SK-N-SH (cell line): ENCODE results near the gene HMGCL. TPM values are rescaled to one million over a fixed set of nuclear protein-coding genes. Genes with fewer than 3 reads are reported as not detected.

ENCODE experiments used
- CTCF ChIA-PET: fragments of 300-600, 350-600 bp; formaldehyde crosslinking; extraction: SDS; loops from one replicate; lab custom pipeline; 2021; lab: Yijun Ruan, JAX
- POLR2A ChIA-PET: fragments of 350-600 bp; sonication (Branson Sonifier 250); formaldehyde crosslinking; extraction: SDS; loops from one replicate; lab custom pipeline; 2020; ENCODE audit warnings: antibody characterized with exemption, inconsistent platforms; lab: Yijun Ruan, JAX
- DNase-seq: peaks from one replicate; pipeline ENCODE4 v3.0.0; 2012
- H2AFZ ChIP-seq: fragments of 200-600 bp; sonication (generic); 2 replicates; pipeline ENCODE4 v1.8.1; 2016; ENCODE audit warnings: antibody characterized with exemption, mild to moderate bottlenecking, low read depth
- H3F3A ChIP-seq: fragments of 200-600 bp; sonication (generic); replicated peaks from 2 replicates; pipeline ENCODE3; 2016; ENCODE audit warnings: antibody characterized with exemption, mild to moderate bottlenecking; ENCODE audit not compliant: insufficient read depth
- H3K27ac ChIP-seq, 2 experiments: fragments of 200-500 bp in 1 of 2; fragments of 200-600 bp in 1 of 2; sonication (Bioruptor generic) in 1 of 2; sonication (generic), shearing (Covaris generic) in 1 of 2; 2 replicates each; pipeline versions ENCODE4 v1.5.1 to v1.6.1; 2014 to 2016; ENCODE audit warnings: low read depth in 2 of 2, inconsistent platforms in 1 of 2, low read length in 1 of 2, mild to moderate bottlenecking in 1 of 2, mixed read lengths in 1 of 2
- H3K27me3 ChIP-seq: fragments of 200-600 bp; sonication (generic), shearing (Covaris generic); 2 replicates; pipeline ENCODE4 v1.6.1; 2016; ENCODE audit warnings: mixed run types; ENCODE audit not compliant: insufficient read depth
- H3K36me3 ChIP-seq, 2 experiments: fragments of 200-500 bp in 1 of 2; fragments of 200-600 bp in 1 of 2; sonication (Bioruptor generic) in 1 of 2; sonication (generic) in 1 of 2; replicated peaks in 1 of 2; 2 replicates each; pipeline versions ENCODE3 to v1.5.1; 2014 to 2016; ENCODE audit warnings: low read length in 1 of 2, mild to moderate bottlenecking in 1 of 2; ENCODE audit not compliant: insufficient read depth in 2 of 2, control insufficient read depth in 1 of 2
- H3K4me1 ChIP-seq, 2 experiments: fragments of 200-500 bp in 1 of 2; fragments of 200-600 bp in 1 of 2; sonication (Bioruptor generic) in 1 of 2; sonication (generic), shearing (Covaris generic) in 1 of 2; 2 replicates each; pipeline versions ENCODE4 v1.5.1 to v1.6.1; 2014 to 2016; ENCODE audit warnings: low read depth in 1 of 2, low read length in 1 of 2, mixed run types in 1 of 2; ENCODE audit not compliant: insufficient read depth in 2 of 2, control insufficient read depth in 1 of 2
- H3K4me2 ChIP-seq: fragments of 200-600 bp; sonication (generic), shearing (Covaris generic); 2 replicates; pipeline ENCODE4 v1.6.1; 2017; ENCODE audit warnings: mixed run types
- H3K4me3 ChIP-seq, 2 experiments: fragments of 200-500 bp in 1 of 2; fragments of 200-600 bp in 1 of 2; sonication (Bioruptor generic) in 1 of 2; sonication (generic), shearing (Covaris generic) in 1 of 2; 2 replicates each; pipeline versions ENCODE4 v1.5.1 to v1.8.1; 2014 to 2016; ENCODE audit warnings: low read depth in 2 of 2, inconsistent platforms in 1 of 2, low read length in 1 of 2, mild to moderate bottlenecking in 1 of 2, mixed read lengths in 1 of 2, moderate library complexity in 1 of 2
- H3K79me2 ChIP-seq: fragments of 200-600 bp; sonication (generic); 2 replicates; pipeline ENCODE4 v1.8.1; 2017; ENCODE audit warnings: mild to moderate bottlenecking; ENCODE audit not compliant: insufficient read depth
- H3K9ac ChIP-seq: fragments of 200-600 bp; sonication (generic); 2 replicates; pipeline ENCODE4 v1.6.1; 2017; ENCODE audit warnings: mixed run types
- H3K9me2 ChIP-seq: fragments of 200-600 bp; sonication (generic); 2 replicates; pipeline ENCODE4 v1.6.1; 2017; ENCODE audit warnings: mixed run types
- H3K9me3 ChIP-seq: fragments of 200-600 bp; sonication (generic); 2 replicates; pipeline ENCODE4 v1.6.1; 2017; ENCODE audit warnings: mixed run types, mild to moderate bottlenecking, moderate library complexity
- H4K20me1 ChIP-seq: fragments of 200-600 bp; sonication (generic); 2 replicates; pipeline ENCODE4 v1.6.1; 2017; ENCODE audit warnings: mild to moderate bottlenecking, mixed run types; ENCODE audit not compliant: insufficient read depth
- CHD2 ChIP-seq: fragments of 150-350 bp; IDR thresholded peaks from 2 replicates; pipeline ENCODE4 v1.6.1; 2018; ENCODE audit warnings: low read length; ENCODE audit not compliant: partially characterized antibody
- CTCF ChIP-seq: fragments of 200-600 bp; sonication (generic); IDR thresholded peaks from 2 replicates; pipeline ENCODE4 v1.6.1; 2017; ENCODE audit warnings: antibody characterized with exemption, mild to moderate bottlenecking, moderate library complexity
- ELF1 ChIP-seq: IDR thresholded peaks from 2 replicates; pipeline ENCODE4 v1.4.0; 2012
- FOSL2 ChIP-seq: IDR thresholded peaks from 2 replicates; pipeline ENCODE4 v1.4.0; 2012; ENCODE audit warnings: low read depth, mild to moderate bottlenecking, moderate library complexity, borderline replicate concordance
- GABPA ChIP-seq: IDR thresholded peaks from 2 replicates; pipeline ENCODE4 v1.4.0; 2012; ENCODE audit warnings: low read depth, mild to moderate bottlenecking
- MAX ChIP-seq: IDR thresholded peaks from 2 replicates; pipeline ENCODE4 v1.4.0; 2012; ENCODE audit warnings: low read depth
- NFIC ChIP-seq: IDR thresholded peaks from 2 replicates; pipeline ENCODE4 v1.4.0; 2012; ENCODE audit warnings: borderline replicate concordance
- NRF1 ChIP-seq: IDR thresholded peaks from 2 replicates; pipeline ENCODE4 v1.6.1; 2012; ENCODE audit warnings: low read depth, mild to moderate bottlenecking, low read length
- RAD21 ChIP-seq: IDR thresholded peaks from 2 replicates; pipeline ENCODE4 v1.6.1; 2012; ENCODE audit warnings: mild to moderate bottlenecking, low read length
- RCOR1 ChIP-seq: fragments of 150-350 bp; IDR thresholded peaks from 2 replicates; pipeline ENCODE4 v1.6.1; 2017; ENCODE audit warnings: antibody characterized with exemption, low read length
- REST ChIP-seq: IDR thresholded peaks from 2 replicates; pipeline ENCODE4 v1.6.1; 2012; ENCODE audit warnings: mild to moderate bottlenecking, low read depth, low read length, moderate library complexity
- SIN3A ChIP-seq: IDR thresholded peaks from 2 replicates; pipeline ENCODE4 v1.6.1; 2012; ENCODE audit warnings: low read depth, mild to moderate bottlenecking, low read length, moderate library complexity, borderline replicate concordance
- SMC3 ChIP-seq: IDR thresholded peaks from 2 replicates; pipeline ENCODE4 v1.6.1; 2012; ENCODE audit warnings: low read depth, low read length, improper control_type of control experiment
- TAF1 ChIP-seq: IDR thresholded peaks from 2 replicates; pipeline ENCODE4 v1.6.1; 2012; ENCODE audit warnings: low read depth, mild to moderate bottlenecking, low read length, moderate library complexity, borderline replicate concordance
- WGBS: methylation state at CpG from one replicate; pipeline ENCODE4 v1.1.6; 2017; ENCODE audit warnings: low lambda C conversion rate; 5-methylcytosine and 5-hydroxymethylcytosine counted together
- polyA plus RNA-seq, 3 experiments: library from polyadenylated mRNA; depleted of rRNA; stranded (reverse); fragments of >200 nt; gene quantifications; 2 replicates each; pipeline ENCODE4 v1.2.3, GENCODE V29; 2012

The HMGCL gene
- polyA plus RNA-seq, 1 of the 3 experiments (the other 2 are of a cell fraction): 28.2 TPM

- no peaks in the 10 kb centered on the region for H3K9me3 ChIP-seq
- H3K27me3 ChIP-seq: no peaks in the 10 kb centered on the region; the same call in 1 of the 2 replicates
- H3K9me2 ChIP-seq: no peaks in the 10 kb centered on the region
- TF ChIP-seq ELF1 (peak; percentile 61; the same call in 1 of the 2 replicates), REST (no peak), SIN3A (0 out of 2 replicates have a peak, but pooled peaks have one; percentile 29), NFIC (no peak), CTCF (peak; percentile 87), MAX (peak; percentile 32; the same call in 1 of the 2 replicates), TAF1 (no peak), RCOR1 (0 out of 2 replicates have a peak, but pooled peaks have one; percentile 37), NRF1 (peak; percentile 54), GABPA (peak; percentile 62), CHD2 (peak; percentile 40), RAD21 (peak; percentile 68), SMC3 (peak; percentile 78), FOSL2 (no peak)
- TF ChIP-seq, all 33 proteins: peak for 10
- no peaks in the 10 kb centered on the region for H3F3A ChIP-seq
- no peaks in the 10 kb centered on the region for H3K79me2 ChIP-seq
- peak within 1 kb of the TSS; percentile 75 to 87 for H3K4me3 ChIP-seq
- peak within 1 kb of the TSS; percentile 91 for H2AFZ ChIP-seq
- H3K4me1 ChIP-seq: peaks cover 0 to 8% of the 10 kb centered on the region in 2 experiments; a peak in 1 of 4 replicates
- peaks cover 3 to 7% of the 10 kb centered on the region in 2 experiments for H3K36me3 ChIP-seq
- no peak within 1 kb of the TSS; a peak in 1 of 4 replicates for H3K27ac ChIP-seq
- peak; percentile 98 for DNase-seq
- POLR2A ChIA-PET: no interaction called here
- WGBS: 1% methylated on average over 12 of the region's 71 CpGs
- peak within 1 kb of the TSS; percentile 52 for H3K9ac ChIP-seq
- no peaks in the 10 kb centered on the region for H4K20me1 ChIP-seq
- peak within 1 kb of the TSS; percentile 99 for H3K4me2 ChIP-seq
- CTCF ChIA-PET: interaction anchor here (0.8 to 4.6 kb wide), 16 partner anchors 11 to 97 kb away, joined by 3 to 31 read pairs (median 3); partner anchors contain the start of genes GALE and HMGCL
These were observed 42.8 kb upstream of the HMGCL start, which contains the start of gene FUCA1 for GRCh38 chr1:23867895-23868556. FUCA1 (minus strand) TSS chr1:23868290; CDS start chr1:23868286, 4 bp downstream.
